T1000 (cell line): ENCODE measurements around the gene NECAB2.
A peak's percentile ranks its signal among the peaks of the same experiment; 100 is the strongest.

Experiments used
- DNase-seq: peaks from one replicate; lab custom pipeline; 2025; ENCODE audit warnings: mixed read lengths; lab: John Stamatoyannopoulos, UW

NECAB2 gene

DNA sequence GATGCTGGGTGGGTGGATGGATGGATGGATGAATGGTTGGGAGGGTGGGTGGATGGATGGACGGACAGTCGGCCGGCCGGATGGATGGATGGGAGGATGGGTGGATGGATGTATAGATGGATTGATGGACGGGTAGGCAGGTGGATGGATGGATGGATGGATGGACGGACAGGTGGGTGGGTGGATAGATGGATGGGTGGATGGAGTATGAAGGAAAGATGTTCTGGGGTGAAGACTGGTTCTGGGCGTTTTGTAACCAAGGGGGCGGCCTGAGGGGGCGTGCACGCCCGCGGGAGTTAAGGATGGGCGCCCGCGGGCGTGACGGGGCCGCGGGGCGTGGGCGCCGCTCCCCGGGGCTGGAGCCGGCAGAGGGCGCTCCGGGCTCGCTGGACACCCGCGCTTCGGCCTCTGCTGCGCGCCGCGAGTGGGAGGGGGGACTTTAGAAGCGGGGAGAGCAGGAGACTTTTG is at the start of gene NECAB2:
Gene NECAB2 (plus strand): TSS at position 407 of the 468 bp plus-strand sequence. CDS start 405 bp downstream, outside the sequence.
- DNase-seq = peak; percentile 17

DNA sequence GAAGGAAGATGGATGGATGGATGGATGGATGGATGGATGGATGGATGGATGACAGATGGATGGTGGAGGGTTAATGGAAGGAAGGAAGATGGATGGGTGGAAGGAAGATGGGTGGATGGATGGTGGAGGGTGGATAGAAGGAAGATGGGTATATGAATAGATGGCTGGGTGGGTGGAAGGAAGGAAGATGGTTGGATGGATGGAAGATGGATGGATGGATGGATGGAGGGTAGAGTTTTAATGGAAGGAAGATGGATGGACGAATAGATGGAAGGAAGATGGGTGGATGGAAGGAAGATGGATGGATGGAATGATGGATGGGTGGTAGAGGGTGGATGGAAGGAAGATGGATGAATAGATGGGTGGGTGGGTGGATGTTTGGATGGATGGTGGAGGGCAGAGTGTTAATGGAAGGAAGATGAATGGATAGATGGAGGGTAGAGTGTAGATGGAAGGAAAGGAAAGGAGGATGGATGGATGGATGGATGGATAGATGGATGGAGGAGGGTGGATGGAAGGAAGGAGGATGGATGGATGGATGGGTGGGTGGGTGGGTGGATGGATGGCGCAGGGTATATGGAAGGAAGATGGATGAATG is 47.1 kb upstream of the NECAB2 start:
- no peak for DNase-seq

DNA sequence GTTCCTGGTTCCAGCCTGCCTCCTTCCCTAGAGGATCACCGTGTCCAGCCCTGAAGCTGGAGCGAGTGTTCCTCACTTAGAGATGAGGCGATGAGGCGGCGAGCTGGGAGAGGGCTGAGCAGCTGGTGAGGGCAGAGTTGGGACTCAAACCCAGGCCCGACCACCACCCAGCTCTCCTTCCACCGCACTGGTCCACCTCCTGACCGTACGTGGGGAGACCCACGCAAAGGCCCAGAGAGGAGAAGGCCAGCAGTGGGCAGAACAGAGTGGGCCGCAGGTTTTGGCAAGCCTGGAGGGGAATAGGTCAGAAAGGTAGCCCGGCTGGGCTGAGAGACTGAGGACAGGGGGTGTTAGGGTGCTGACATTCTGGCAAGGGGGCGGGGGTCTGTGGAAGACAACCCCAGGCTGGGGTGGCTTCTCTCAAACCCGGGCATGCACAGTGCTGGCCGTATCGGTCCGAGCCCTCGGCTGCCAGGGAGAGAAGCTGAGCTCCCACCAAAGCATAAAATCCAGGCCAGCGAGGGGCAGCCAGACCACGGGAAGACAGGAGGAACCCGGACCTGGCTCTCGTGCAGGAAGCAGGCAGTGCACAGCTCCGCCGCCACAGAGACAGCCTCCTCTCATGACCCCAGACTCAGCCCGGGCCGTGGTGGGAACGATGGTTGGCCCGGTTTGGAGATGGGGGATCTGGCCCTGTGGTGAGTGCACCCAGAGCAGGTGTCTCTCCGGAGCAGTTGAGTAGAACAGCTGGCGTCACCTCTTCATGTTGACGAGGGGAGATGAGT is 44.3 kb upstream of the NECAB2 start:
- DNase-seq = no peak

DNA sequence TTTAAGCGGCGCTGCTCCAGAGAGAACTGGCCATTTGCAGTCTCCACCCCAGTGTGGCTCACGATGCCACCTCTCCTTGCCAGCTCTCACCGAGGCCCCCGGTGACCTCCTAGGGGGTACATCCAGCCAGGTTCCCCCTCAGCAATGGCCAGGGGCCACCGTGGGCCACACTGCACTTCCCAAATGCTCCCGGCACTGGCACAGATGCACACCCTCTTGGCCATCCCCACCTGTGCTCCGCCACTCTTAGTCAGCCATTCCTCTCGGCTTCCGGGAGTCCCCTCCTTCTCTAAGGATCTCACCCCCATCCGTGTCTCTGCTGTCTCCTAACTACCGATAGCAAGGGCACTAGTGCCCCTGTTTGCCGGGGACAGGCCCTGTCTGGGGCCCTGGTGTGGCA is 43.4 kb upstream of the NECAB2 start:
- DNase-seq = no peak

DNA sequence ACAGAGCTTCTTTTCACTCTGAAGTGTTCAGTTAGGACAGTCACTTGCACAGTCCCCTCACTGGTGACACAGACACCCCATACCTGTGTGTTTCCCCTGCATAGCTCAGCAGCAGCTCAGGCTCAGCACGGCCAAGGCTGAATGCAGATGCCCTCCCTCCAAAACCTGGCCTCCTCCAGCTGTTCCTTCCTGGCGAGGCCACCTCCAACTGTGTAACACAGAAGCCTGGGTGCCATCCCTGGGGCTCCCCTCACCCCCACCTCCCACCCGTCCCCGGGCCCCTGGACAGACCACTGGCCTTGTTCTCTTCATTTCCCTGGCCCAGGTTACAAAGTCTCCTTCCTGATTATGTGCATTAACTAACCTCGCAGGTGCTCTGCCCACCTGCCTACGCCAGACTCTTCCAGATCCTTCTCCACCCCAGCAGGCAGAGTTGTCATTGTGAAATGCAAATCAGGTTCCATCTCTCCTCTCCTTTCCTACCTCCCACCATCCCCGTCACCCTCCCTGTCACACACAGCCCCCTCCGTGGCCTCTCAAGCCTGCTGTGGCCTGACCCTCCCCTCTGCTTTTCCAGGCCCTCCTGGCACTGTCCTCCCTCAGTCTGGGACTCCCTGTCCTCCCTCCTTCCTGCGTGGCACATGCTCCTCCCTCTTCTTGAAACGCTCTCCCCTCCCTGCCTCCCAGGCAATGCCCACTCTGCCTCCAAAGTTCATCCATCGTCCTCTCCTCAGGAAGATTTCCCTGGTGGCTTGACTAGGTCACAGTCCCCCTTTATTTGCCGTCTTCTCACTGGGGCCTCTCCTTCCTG is 42.7 kb upstream of the NECAB2 start:
- DNase-seq = no peak

DNA sequence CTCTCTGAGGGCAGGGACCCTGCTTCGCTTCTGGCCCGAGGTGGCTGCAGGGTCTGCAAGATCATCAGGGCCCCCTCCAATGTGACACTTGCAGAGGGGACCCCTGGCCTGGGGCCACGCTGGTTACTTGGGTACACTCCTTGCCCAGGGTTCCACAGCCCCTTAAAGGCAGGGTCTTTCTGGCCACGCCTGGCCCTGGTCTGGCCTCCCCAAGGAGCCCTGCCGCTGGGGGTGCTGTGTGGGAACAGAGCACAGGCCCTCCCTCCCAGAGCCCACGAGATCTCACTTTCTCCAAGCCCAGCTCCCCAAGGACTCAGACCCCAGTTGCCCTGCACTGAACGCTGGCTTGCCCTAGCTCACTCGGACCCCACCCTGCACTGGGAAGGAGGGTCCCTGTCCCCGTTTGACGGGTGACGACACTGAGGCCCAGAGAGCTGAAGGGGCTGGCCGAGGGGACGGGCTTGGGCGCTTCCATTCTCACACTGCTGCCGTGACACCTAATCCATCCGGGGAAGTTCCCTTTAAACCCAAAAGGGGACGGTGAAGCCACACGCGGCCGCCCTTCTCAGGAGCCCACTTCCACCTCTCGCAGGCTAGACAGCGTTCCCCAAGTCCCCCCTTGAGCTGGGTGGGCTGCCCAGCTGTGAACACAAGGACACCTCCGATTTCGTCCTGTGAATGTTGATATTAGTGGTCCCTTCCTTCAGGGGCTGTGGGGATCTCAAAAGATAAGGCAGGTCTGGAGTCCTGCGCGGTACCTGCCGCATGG is 41.9 kb upstream of the NECAB2 start:
- no peak for DNase-seq

GRCh38 chr16:83926726-83927397 is 41.2 kb upstream of the NECAB2 start:
- peak; percentile 69 for DNase-seq

- DNase-seq = no peak
Measured at GRCh38 chr16:83928341-83929055, 39.5 kb upstream of the NECAB2 start.

DNA sequence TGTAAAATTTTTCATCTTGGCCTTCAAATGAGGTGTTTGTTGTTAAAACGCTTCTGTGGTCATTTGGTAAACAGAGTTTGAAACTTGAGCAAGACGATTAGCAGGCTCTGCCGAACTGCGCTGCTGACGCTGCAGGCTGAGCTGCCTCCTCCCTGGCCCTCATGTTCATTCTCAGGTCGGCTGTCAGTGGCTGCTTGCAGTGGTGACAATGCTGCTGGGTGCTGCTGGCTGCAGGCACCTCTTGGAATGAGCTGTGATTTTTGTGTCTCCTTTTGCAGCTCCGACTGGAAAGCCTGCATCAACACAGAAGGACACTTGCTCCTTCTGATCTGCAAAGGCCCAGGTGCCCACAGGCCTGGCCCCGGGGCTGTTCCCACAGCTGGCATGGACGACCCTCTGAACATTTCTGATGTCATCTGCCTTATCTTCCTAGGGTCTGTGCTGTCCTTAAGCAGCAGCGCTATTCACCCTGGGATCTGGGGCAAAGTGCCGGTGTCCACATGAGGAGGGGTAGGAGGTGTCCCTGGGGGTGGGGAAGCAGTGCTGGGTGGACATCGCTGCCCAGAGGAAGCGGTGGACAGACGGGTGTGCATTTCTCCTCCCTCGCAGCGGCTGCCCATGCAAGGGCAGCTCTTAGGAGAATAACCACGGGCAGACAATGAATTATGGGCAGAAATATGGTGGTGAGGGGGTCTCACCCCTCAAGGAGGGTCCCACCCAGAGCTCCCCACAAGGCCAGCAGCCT is 38.1 kb upstream of the NECAB2 start:
- DNase-seq = no peak

- DNase-seq = no peak
Measured at GRCh38 chr16:83930730-83931500, 37.1 kb upstream of the NECAB2 start.

DNA sequence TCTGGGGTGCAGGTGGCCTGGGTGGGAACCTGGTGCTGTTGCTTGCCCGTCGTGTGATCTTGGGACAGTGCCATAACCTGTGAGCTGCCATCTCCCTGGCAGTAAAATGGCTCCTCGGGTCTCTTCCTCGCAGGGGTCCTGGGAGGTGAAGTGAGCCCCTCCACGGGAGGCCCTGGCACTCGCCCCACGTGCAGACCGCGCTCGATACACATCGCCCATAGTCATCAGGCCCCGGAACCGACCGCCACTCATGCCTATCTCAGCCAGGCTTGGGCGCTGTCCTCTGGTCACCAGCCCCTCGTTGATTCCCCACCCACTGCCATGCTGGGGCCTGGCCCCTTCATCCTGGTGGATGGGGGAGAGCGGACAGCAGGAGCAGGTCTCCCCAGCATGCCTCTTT is 36.5 kb upstream of the NECAB2 start:
- no peak for DNase-seq

GRCh38 chr16:83932304-83932703 is 35.7 kb upstream of the NECAB2 start:
- DNase-seq = no peak

DNA sequence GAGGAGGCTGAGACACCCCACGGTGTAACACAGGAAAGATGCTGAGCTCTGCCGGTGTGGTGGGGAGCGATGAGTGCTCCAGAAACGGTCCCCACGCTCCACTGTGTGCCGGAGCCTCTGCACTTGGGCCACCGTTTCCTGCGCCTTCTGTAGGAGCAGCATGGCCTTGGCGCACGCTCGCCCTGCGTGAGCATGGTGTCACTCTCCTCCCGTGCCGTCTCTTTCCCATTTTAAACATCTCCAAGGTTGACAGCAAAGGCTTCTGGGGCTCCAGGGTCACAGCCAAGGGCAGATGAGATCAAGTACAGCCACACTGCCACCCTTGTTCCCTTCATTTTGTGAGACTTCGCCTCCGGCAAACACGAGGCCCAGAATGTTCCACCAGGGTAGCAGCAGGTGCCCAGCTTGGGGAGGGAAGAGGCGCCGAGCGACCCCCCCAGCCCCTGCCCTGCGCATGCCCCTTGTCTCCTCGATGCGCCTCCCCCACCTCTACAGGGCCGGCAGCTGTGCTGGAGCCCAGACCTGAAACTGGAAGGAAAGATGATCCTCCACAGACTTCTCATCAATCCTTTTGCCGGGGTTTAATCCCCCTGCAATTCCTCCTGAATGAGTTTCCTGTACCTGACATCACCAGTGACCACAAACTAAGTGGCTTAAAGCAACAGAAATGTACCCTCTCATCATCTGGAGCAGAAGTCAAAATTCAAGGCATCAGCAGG is 34.9 kb upstream of the NECAB2 start:
- no peak for DNase-seq

DNA sequence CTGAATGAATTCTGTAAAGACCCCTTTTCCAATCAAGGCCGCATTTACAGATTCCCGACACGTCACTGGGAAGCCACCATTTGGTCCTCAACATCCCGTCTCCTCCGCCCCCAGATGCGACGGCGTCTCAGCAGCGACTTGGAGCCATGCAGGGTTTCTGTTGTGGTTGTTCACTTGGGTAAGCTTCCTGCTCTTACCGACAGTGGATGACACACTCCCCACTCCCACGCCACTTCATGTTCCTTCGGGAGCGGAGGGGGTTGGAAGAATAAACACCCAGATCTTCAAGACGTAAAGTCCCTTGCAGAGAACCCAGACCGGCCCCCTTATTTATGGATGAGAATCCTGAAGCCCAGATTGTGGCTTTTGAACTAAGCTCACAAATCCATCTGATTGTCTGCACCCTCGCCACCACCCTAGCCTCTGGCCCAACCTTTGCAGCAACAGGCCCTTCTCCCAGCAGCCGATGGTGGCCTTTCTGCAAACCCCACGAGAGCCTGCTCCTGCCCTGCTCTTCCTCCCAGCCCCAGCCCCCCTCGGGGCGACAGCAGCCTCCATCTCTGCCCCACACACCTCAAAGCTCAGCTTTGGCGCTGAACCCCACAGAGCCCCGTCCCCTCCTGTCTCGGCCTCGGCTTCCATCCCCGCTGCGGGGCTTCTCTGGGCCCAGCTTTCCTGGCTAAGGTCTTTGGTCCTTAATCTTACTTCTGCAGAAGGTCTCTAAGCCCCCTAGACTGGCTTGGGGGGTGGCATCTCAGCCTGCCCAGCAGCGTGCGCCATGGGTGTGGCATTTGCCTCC is 34.0 kb upstream of the NECAB2 start:
- no peak for DNase-seq

DNA sequence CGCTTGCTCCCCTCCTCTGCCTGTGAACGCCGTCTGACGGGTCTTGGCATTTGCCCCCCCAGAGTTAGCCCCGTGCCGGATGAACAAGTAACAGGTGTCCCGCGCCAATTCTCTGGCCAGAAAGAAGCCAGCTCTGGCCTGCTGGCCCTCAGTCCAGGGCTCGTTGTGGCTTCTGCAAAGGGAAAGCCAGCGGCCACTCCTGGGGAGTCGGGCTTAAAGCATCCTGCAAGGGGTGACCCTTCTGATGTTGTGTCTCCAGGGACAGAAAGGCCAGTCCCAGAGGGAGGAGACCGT is 33.4 kb upstream of the NECAB2 start:
- no peak for DNase-seq

DNA sequence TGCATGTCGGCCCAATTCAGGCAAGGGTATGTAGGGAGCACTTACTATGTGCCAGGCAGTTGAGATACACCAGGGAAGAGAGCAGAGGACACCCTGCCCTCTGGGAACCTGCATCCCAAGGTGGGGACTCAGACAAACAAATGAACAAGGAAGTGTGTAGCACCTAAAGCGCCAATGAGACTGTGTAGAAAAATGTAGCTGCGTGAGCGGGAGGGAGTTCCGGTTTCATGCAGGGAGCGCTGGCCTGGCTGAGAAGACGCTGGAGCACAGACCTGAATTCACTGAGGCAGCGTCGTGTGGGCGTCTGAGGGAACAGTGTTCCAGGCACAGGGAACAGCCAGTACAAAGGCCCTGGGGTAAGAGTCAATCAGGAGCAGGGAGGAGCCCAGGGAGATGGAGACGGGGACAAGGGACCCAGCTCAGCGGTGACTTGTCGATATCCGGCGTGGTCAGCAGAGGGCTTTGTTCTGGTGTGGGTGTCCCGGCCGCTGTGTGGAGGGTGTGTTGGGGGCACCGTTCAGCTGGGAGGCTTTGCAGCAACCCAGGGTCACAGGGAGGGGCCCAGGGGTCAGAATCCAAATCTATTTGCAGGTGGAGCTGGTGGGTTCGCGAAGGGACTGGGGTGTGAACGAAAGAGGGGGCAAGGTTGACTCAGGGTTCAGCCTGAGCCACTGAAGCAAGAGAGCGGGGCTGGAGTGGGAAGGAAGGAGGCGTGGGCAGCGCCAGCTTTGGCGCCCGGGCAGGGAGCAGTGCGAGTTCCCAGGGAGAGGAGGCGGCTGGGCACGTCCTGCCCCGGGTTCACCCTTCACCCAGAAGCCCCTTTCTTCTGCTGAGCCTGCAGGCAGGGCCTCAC is 32.8 kb upstream of the NECAB2 start:
- no peak for DNase-seq

DNA sequence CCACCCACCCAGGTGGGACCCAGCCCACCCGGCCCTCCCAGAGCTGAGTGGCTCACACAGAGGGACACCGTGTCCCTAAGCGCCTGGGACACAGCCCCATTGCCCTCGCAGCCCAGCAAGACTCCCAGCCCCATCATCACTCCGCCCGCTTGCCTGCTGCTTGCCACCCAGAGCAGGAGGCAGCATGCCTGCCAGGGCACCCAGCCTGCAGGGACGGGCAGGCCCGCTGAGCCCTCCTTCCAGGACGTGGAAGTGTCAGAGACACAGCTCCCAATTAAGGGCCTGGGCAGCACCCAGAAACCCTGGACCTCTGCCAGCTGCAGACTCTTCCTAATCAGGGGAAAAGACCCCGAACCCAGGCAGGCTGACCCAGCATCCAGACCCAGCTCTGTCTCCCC is 32.2 kb upstream of the NECAB2 start:
- DNase-seq = no peak
